ENCODE data around the gene FAM221A.

DNA sequence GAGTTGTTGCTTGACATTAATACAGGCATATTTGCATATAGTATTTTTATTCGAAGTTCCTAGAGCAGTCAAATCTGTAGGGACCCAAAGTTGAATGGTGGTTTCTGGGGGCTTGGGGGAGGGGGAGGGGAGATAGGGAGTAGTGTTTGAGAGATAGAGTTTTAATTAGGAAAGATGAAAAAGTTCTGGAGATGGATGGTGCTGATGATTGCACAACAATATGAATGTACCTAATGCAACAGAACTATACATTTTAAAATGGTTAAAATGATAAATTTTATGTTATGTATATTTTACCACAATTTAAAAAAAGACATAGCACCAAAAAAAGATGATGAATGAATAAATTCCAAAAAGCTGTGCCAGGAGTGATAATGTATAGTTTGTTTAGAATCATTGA lies 71.9 kb downstream of the FAM221A start:
- TF ChIP-seq, protein P1, sequence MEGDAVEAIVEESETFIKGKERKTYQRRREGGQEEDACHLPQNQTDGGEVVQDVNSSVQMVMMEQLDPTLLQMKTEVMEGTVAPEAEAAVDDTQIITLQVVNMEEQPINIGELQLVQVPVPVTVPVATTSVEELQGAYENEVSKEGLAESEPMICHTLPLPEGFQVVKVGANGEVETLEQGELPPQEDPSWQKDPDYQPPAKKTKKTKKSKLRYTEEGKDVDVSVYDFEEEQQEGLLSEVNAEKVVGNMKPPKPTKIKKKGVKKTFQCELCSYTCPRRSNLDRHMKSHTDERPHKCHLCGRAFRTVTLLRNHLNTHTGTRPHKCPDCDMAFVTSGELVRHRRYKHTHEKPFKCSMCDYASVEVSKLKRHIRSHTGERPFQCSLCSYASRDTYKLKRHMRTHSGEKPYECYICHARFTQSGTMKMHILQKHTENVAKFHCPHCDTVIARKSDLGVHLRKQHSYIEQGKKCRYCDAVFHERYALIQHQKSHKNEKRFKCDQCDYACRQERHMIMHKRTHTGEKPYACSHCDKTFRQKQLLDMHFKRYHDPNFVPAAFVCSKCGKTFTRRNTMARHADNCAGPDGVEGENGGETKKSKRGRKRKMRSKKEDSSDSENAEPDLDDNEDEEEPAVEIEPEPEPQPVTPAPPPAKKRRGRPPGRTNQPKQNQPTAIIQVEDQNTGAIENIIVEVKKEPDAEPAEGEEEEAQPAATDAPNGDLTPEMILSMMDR (IDR thresholded peaks at IDR 0.05) = no peak
- TF ChIP-seq POLR2A (IDR thresholded peaks at IDR 0.05) = no peak

Data from thyroid gland (tissue), 4 donors.